ENCODE data around the gene TTC7B.

DNA sequence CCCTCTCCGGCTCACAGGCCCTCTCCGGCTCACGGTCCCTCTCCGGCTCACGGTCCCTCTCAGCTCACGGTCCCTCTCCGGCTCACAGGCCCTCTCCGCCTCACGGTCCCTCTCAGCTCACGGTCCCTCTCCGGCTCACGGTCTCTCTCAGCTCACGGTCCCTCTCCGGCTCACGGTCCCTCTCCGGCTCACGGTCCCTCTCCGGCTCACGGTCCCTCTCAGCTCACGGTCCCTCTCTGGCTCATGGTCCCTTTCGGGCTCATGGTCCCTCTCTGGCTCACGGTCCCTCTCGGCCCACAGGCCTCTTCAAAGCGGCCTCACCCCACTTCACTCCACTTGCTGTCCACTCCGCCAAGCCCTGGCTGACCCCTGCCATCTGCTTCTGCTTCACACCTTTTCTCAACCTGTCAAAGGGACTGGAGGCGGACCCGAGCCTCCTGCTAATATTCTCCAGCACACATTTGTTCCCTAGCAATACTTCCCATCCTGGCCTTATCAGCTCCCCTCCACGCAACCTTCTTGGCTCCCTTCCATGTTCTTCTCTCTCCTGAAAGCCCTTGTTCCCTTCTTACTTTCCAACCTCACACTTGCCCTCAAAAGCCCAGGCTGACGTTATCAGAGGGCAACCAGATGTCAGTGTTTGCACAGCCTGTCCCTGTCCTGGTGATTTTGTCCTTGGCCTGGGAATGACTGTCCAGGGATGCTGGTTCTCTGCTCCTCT, 242.7 kb downstream of the TTC7B start:
- TF ChIP-seq, protein P1, sequence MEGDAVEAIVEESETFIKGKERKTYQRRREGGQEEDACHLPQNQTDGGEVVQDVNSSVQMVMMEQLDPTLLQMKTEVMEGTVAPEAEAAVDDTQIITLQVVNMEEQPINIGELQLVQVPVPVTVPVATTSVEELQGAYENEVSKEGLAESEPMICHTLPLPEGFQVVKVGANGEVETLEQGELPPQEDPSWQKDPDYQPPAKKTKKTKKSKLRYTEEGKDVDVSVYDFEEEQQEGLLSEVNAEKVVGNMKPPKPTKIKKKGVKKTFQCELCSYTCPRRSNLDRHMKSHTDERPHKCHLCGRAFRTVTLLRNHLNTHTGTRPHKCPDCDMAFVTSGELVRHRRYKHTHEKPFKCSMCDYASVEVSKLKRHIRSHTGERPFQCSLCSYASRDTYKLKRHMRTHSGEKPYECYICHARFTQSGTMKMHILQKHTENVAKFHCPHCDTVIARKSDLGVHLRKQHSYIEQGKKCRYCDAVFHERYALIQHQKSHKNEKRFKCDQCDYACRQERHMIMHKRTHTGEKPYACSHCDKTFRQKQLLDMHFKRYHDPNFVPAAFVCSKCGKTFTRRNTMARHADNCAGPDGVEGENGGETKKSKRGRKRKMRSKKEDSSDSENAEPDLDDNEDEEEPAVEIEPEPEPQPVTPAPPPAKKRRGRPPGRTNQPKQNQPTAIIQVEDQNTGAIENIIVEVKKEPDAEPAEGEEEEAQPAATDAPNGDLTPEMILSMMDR (IDR thresholded peaks at IDR 0.05; ENCODE audit: low read depth, low read length): no peak
- no peak for TF ChIP-seq POLR2A (IDR thresholded peaks at IDR 0.05; ENCODE audit: extremely low read depth, insufficient read length)
- TF ChIP-seq, protein P2, sequence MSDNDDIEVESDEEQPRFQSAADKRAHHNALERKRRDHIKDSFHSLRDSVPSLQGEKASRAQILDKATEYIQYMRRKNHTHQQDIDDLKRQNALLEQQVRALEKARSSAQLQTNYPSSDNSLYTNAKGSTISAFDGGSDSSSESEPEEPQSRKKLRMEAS (IDR thresholded peaks at IDR 0.05; ENCODE audit: low read depth, low read length): no peak

Measured in NB4 (cell line).